GM11168 (cell line): ENCODE data around the gene SOX8.
"Not testable (repeated sequence)": the region's sequence is repeated elsewhere in the genome, so short reads cannot be mapped to it uniquely, and the experiment has no call there.

Experiments used
- in situ Hi-C: fragments of 300-500 bp; cut with MboI; formaldehyde crosslinking; loops from one replicate; pipeline ENCODE4 v1.12.0; 2022; ENCODE audit warnings: low sequenced_read_pairs; ENCODE audit not compliant: unreplicated experiment

Gene SOX8

DNA sequence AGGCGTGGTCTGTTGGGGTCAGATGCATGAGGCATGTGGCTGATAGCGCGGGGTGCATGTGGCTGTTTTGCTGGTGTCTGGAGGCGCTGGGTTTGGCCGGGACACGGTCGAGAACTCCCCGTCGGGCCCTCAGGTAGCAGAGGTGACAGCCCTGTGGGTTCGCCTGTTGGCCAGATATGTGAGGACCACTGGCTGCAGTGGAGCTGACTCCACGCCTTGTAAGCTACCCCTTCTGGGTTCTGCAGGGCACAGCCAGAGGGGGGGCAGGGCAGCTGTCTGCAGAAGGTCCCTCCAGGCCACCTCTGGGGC is 38.5 kb downstream of the SOX8 start:
- in situ Hi-C loops, result no loop called here

DNA sequence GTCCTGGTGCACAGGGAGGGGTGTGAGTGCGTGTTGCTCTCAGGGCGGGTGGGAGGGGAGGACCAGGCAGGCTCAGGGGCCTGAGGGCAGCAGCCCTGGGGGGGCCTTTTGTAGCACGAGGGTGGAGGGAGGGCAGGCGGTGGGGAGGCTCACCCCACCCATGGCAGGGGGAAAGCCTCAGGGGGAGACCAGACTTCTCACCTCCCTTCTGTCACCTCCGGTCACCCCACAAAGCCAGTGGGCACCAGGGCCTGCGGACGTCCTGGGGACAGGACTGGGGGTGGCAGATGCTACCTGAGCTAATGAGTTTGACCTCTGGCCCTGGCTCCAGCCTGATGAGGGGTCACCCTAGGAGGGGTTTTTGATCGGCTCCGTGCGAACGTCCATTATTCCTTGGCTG is 39.0 kb downstream of the SOX8 start:
- in situ Hi-C loops, result no loop called here

DNA sequence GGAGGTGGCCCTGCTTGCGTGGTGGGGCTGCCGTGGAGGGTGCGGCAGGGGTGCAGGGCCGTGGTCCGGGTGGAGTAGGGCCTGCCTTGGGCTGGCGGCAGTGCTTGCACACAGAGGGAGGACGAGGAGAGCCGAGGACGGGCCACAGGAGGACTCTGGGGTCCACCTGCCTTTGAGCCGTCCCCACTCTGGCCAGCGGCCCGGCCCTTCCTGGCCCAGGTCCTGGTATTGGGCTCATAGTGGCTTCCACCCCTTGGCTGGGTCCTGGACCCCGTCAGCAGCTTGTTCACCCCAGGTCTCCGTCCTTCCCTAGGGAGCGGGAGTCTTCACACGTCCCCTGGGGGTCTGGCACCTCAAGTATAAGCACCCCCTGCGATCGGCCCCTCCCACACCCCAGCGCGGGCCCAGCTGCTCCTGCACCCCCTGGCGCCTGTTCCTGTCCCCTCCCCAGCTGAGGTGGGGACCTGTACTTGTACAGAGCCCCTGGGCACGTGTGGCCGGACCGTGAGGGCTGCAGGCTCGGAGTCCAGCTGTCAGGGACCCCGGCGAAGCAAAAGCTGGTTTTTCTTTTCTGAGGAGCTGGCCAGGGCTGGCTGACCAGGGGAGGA is 40.1 kb downstream of the SOX8 start:
- in situ Hi-C loops, result no loop called here

DNA sequence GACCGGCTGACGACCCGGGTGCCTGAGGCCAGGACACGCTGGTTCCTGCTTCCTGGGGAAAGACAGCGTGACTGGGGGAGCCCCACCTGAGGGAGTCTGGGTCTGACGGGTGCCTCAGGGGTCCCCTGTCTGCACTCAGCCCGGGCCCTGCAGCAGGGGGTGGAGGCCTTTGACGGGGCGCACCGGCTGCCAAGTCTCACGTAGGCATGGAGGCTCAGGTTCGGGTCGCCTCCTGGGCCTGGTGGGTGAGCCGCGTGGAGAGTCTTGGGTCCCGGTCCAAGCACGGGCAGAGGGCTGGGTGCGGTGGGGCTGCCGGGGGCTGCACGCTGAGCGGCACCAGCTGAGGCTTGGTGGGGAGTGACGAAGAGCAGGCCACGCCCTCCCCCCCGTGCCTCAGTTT is 40.9 kb downstream of the SOX8 start:
- in situ Hi-C loops, result no loop called here

DNA sequence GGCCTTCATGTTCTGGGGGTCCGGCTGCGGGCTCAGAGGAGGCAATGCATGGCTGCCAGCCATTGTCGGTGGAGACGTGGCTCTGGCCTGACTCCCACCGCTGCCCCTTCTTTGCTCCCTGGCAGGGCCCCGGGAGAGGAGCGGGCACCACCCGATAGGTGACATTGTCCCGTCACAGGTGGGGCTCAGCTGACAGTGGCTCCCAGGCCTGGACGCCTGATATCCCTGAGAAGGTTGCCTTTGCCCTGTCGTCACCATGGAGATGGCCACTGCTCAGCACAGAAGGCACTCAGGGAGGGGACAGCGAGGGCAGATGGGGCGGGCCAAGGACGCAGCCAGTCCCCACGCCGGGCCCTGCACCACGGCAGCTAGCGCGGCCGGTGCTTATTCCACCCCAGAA is 42.6 kb downstream of the SOX8 start:
- in situ Hi-C loops, result no loop called here

DNA sequence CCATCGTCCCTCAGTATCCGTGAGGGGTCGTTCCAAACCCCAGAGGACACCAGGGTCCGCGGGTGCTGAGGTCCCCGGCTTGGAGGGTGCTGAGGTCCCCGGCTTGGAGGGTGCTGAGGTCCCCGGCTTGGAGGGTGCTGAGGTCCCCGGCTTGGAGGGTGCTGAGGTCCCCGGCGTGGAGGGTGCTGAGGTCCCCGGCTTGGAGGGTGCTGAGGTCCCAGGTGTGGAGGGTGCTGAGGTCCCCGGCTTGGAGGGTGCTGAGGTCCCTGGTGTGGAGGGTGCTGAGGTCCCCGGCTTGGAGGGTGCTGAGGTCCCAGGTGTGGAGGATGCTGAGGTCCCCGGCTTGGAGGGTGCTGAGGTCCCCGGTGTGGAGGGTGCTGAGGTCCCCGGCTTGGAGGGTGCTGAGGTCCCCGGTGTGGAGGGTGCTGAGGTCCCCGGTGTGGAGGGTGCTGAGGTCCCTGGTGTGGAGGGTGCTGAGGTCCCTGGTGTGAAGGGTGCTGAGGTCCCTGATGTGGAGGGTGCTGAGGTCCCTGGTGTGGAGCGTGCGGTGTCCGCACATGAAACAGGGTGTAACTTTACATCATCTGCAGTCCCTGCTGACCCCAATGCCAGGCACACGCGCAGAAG is 43.7 kb downstream of the SOX8 start:
- in situ Hi-C loops, result not testable (repeated sequence)

DNA sequence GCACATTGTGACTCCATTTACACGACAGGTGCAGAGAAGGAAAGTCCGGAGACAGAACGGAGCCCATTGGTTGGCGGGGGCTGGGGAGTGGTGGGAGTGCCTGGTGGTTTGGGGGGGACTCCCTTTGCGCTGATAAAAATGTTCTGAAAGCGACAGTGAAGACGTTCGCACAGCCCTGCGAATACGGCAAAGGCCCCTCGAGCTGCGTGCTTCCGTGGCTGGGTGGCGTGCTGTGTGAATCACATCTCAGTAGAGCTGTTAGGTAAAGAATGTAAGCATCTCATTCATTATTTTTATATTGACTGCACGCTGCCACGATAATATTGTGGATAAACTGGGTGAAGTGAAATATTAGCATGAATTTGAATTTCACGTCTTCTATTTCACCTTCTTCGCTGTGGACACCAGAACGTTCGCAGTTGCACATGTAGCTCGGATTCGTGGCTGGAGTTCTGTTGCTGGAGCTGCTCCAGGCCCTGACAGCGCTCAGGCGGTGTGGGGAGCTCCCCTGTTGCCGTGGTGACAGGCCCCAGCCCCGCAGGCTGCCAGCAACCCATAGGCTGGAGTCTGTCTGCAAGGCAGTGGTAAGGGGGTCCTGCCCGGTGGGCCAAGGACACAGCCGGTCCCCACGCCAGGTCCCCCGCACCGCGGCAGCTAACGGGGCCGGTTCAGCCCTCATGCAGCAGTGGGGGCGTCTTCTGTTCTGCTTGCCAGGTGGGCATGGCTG is 44.6 kb downstream of the SOX8 start:
- in situ Hi-C loops, result no loop called here

DNA sequence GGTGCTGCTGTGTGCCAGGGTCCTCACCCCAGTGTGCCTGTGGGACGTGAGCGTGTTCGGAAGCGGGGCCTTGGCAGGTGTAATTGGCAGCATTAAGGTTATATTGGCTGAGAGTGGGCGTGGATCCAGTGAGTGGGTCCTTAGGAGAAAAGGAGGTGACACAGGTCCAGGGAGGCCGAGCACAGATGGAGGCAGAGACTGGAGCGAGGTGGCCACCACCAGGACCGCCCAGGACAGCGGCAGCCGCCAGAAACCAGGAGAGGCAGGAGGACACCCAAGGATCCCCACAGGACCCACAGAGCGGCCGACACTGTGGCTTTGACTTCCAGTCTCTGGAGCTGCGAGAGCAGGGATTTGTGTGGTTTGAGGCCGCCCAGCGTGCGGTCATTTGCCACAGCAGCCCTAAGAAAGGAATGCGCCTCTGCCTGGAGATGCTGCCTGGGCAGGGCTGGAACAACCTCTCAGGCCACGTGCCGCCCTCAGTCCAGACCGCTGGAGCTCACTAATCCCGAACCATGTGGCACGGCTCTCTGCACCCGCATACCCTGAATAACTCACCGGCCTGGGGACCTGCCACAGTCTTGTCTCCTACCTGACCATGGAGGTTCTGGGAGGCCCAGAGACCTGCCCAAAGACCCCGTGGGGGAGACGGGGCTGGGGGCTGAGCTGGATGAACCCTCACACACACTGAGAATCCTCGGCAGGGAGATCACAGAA is 45.4 kb downstream of the SOX8 start:
- in situ Hi-C loops, result no loop called here

DNA sequence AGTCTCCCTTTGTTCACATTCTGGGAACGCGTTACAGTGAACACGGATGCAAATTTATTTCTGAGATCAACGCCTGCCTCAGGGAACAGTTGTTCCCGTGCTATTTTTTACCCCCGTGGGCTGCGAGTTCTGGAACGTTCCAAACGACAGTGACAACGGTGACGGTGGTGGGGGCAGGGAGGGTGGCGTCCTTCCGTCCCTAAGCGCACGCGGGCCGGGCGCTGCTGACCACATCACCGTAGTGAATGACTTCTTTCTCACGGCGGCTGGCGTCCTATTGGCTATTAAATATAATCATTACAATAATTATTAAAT is 45.9 kb downstream of the SOX8 start:
- in situ Hi-C loops, result no loop called here

DNA sequence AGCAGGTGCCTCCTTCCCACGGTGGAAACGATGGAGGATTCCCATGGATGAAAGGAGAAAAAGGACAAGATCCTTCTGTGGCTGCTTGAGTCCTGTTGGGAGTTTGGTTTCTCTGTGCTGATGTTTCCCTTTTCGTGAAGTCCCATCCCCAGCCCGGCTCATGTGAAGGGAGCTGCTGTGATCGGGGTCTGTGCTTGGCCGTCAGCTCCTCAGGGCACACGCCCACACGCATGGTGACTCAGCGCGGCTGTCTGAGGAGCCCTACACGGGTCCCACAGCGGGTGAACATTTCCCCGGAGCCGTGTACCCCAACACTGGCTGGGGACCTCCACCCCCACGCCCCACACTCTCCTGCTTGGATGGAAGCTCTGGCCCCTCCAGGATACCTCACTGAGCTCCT is 46.5 kb downstream of the SOX8 start:
- in situ Hi-C loops, result no loop called here

DNA sequence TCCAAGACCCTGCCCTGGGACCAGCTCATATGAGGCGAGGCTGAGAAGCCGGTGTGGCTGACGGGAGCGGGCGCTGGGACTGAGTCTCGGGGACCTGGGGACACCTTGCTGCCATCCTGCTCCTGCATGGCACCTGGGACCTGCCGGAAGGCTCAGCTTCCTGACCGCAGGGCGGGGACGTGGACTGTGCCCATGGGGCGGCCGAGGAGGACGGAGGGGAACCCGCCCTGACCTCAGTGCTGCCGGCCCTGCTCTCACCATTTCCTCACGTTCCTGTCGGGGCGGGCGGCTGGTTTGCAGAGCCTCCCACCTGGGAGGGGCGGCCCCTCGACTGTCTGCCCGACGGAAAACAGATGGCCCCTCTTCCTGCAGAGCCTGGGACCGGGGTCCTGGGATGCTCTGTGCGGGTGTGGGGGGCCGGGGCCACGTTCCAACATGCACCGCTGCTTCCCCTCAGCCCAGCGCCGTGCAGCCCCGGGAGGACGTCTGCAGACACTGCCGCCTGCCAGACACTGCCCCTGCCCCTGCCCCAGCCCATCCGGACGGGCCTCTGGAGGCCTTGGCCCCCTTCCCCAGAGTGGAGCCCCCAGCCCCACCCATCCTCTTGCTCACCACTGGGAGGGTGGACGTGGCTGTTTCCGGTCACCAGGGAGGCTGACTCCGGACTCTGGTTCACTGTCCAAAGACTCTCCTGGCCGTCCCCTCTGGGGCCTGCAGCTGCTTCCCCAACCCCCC is 47.1 kb downstream of the SOX8 start:
- in situ Hi-C loops, result no loop called here

DNA sequence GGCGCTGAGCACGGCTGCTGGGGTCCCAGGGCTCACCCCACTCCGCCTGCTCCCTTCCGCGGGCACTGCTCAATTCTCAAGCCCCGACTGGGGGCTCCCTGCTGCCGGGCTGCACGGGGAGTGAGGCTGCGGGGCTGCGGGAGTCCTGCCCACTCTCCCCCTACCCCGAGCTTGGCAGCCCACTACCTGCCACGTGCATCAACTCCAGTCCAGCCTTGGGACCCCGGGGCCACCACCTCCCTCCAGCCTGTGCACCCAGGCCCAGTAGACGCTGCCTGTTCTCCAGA is 47.6 kb downstream of the SOX8 start:
- in situ Hi-C loops, result no loop called here

DNA sequence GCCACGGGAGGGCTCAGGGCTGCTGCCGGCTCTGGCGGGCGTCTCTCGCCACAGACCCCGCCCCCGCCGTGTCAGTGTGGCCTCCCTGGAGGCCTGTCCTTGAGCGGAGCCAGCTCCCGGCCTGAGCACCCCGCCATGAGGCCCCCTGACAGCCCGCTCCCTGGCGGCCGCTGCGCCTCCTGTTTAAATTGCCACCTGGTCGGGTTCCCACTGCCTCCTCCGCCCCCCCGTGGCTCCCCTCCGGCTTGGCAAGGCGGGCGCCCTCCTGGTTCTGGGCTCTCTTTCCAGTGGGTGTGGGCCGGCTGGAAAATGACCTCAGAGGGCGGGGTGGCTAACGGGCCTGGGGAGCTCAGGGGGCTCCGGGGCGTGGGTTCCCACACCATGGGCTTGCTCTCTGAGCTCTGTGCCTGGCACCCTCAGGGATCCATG is 48.9 kb downstream of the SOX8 start:
- in situ Hi-C loops, result no loop called here

DNA sequence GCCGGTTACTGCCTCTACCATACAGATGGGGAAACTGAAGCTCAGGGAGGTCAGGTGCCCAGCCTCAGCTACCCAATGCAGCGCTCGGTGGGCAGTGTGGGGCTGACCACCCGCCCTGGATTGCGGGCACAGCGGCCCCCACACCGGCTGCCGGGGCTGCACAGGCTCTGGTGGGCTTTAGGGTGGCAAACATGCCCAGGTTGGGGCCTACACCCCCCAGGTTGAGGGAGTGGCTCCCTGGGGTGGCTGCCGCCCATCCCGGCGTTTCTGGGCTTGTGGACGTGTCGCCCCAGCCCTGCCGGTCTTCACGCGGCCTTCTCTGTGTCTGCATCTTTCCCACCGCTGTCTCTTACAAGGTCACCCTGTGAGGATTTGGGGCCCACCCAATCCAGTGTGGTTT is 50.1 kb downstream of the SOX8 start:
- in situ Hi-C loops, result no loop called here

DNA sequence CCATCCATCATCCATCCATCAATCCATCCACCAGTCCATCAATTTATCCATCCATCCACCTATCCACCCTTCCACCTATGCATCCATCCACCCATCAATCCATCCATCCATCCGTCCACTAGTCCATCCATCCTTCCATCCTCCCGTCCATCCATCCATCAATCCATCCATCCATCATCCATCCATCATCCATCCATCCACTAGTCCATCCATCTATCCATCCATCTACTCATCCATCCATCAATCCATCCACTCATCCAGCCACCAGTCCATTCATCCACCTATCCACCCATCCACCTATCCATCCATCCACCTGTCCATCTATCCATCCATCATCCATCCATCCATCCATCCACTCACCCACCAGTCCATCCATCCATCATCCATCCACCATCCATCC is 51.0 kb downstream of the SOX8 start:
- in situ Hi-C loops, result no loop called here

DNA sequence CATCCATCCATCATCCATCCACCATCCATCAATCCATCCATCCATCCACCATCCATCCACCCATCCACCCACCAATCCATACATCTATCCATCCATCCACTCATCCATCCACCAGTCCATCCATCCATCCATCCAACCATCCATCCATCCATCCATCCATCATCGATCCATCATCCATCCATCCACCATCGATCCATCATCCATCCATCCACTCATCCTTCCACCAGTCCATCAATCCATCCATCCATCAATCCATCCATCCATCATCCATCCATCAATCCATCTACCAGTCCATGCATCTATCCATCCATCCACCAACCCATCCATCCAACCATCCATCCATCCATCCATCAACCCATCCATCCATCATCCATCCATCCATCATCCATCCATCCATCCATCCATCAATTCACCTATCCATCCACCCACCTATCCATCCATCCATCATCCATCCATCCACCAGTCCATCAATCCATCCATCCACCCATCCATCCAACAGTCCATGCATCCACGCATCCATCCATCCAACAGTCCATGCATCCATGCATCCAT is 51.6 kb downstream of the SOX8 start:
- in situ Hi-C loops, result no loop called here

DNA sequence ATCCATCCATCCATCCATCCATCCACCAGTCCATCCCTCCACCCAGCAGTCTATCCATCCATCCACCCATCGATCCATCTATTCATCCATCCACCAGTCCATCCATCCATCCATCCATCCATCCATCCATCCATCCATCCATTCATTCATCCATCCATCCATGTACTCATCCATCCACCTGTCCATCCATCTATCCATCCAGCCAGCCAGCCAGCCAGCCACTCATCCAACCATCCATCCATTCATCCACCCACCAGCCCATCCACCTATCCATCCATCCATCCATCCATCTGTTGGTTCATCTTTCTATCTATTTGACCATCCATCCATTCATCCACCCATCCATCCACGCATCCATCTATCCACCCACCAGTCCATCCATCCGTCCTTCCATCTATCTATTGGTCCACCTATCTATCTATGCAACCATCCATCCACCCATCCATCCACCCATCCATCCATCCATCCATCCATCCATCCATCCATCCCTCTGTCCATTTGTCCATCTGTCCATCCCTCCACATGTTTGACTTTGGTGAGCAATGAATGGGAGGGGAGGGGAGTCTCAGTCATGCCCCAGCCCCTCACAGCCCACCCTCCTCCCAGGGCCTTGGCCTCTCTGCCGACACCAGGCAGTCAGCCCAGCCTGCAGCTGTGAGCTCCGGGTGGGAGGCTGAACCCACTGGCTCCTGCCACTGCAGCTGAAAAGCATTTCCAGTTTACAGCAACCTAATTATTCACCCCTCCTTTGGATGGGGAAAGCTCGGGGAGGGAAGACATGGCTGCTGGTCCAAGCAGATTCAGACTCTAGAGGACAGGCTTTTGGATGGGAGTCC is 52.9 kb downstream of the SOX8 start:
- in situ Hi-C loops, result no loop called here

DNA sequence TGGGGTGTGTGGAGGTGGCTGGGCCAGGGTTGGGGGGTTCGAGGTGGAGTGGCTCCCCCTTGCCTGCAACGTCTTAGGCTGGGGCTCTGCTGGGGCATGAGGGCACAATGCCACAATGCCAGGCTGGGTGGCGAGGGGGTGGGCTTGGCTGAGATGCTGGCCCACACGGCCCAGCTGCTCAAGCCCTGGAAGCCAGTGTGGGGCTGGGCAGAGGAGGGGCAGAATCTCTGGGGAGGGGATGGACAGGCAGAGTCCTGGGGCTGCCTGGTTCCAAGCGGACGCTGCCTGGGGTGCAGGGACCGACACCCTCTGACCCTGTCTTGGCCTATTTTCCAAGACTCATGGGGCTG is 53.5 kb downstream of the SOX8 start:
- in situ Hi-C loops, result no loop called here

DNA sequence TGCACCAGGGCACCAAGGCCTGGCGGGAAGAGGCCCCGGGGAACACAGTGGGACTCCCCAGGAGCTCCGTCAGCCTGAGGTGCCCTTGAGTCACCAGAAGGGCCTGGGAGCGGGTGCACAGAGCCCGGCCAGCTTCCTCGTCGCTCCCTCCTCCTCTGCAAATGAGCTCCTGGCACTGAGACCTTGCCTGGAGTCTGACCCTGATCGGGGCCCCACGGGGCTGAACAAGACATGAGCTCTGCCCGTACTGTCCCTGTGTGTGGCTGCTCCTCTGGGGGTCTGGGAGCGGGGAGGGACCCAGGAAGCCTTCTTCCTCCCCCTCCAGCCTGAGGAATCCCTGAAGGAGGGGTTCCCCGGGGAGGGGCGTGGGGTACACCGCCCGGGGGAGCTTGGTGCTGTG is 54.6 kb downstream of the SOX8 start:
- in situ Hi-C loops, result no loop called here
